HEK293T (cell line): ENCODE results near the gene POU2F2.

Experiments used
- CTCF ChIA-PET: fragments of 350-600 bp; formaldehyde crosslinking; extraction: SDS; loops from one replicate; lab custom pipeline; 2021; ENCODE audit warnings: antibody characterized with exemption, inconsistent platforms; lab: Yijun Ruan, JAX
- POLR2A ChIA-PET: fragments of 350-600 bp; formaldehyde crosslinking; extraction: SDS; loops from one replicate; lab custom pipeline; 2020; ENCODE audit warnings: antibody characterized with exemption, inconsistent platforms; lab: Yijun Ruan, JAX
- DNase-seq: peaks from one replicate; pipeline ENCODE4 v3.0.0; 2012; ENCODE audit warnings: mixed read lengths; ENCODE audit errors: extremely low spot score
- ARNT ChIP-seq: fragments of 450-650 bp; IDR thresholded peaks from 2 replicates; pipeline ENCODE4 v1.6.1; 2017; ENCODE audit warnings: mild to moderate bottlenecking
- BHLHE40 ChIP-seq: fragments of 450-650 bp; IDR thresholded peaks from 2 replicates; pipeline ENCODE4 v1.6.1; 2016; ENCODE audit warnings: mild to moderate bottlenecking, moderate library complexity, borderline replicate concordance
- CTBP1 ChIP-seq: fragments of 450-650 bp; IDR thresholded peaks from 2 replicates; pipeline ENCODE4 v1.6.1; 2016; ENCODE audit warnings: borderline replicate concordance
- ELF4 ChIP-seq: fragments of 450-650 bp; IDR thresholded peaks from 2 replicates; pipeline ENCODE4 v1.6.1; 2017; ENCODE audit warnings: antibody characterized with exemption
- FOXA1 ChIP-seq: fragments of 450-650 bp; IDR thresholded peaks from 2 replicates; pipeline ENCODE4 v1.6.1; 2016; ENCODE audit warnings: mild to moderate bottlenecking
- FOXK2 ChIP-seq: fragments of 450-650 bp; IDR thresholded peaks from 2 replicates; pipeline ENCODE4 v1.6.1; 2016; ENCODE audit warnings: mild to moderate bottlenecking
- FOXM1 ChIP-seq: fragments of 450-650 bp; IDR thresholded peaks from 2 replicates; pipeline ENCODE4 v1.6.1; 2017; ENCODE audit warnings: mild to moderate bottlenecking, borderline replicate concordance
- HDGF ChIP-seq: fragments of 450-650 bp; IDR thresholded peaks from 2 replicates; pipeline ENCODE4 v1.6.1; 2017; ENCODE audit warnings: antibody characterized with exemption, borderline replicate concordance
- L3MBTL2 ChIP-seq: fragments of 450-650 bp; conservative IDR thresholded peaks from 2 replicates; pipeline ENCODE4 v1.6.1; 2016; ENCODE audit warnings: mild to moderate bottlenecking
- LEF1 ChIP-seq: fragments of 450-650 bp; IDR thresholded peaks from 2 replicates; pipeline ENCODE4 v1.6.1; 2017; ENCODE audit warnings: mild to moderate bottlenecking, borderline replicate concordance
- NFRKB ChIP-seq: fragments of 450-650 bp; IDR thresholded peaks from 2 replicates; pipeline ENCODE4 v1.6.1; 2016; ENCODE audit warnings: mild to moderate bottlenecking, moderate library complexity
- PKNOX1 ChIP-seq: fragments of 450-650 bp; IDR thresholded peaks from 2 replicates; pipeline ENCODE4 v1.6.1; 2016
- SP1 ChIP-seq: fragments of 450-650 bp; IDR thresholded peaks from 2 replicates; pipeline ENCODE4 v1.6.1; 2017
- SUZ12 ChIP-seq: fragments of 450-650 bp; IDR thresholded peaks from 2 replicates; pipeline ENCODE4 v1.6.1; 2016; ENCODE audit warnings: mild to moderate bottlenecking
- TARDBP ChIP-seq: fragments of 450-650 bp; IDR thresholded peaks from 2 replicates; pipeline ENCODE4 v1.6.1; 2016
- ZNF384 ChIP-seq: fragments of 450-650 bp; IDR thresholded peaks from 2 replicates; pipeline ENCODE4 v1.6.1; 2016

The POU2F2 gene

GRCh38 chr19:42150911-42151361 lies 18.7 kb upstream of the POU2F2 start:
- DNase-seq = no peak
- ChIA-PET CTCF (no interaction called here), POLR2A (no interaction called here)
- TF ChIP-seq FOXA1 = no peak
- no peak for TF ChIP-seq FOXK2
- no peak for TF ChIP-seq FOXM1
- no peak for TF ChIP-seq CTBP1
- no peak for TF ChIP-seq SUZ12
- TF ChIP-seq HDGF = no peak
- no peak for TF ChIP-seq PKNOX1
- TF ChIP-seq SP1 = no peak

- POLR2A ChIA-PET = interaction anchor here (0.5 kb wide), 1 partner anchor 870 kb away, joined by 3 read pairs; no protein-coding TSS in a partner anchor
- no peak for DNase-seq
Observed at GRCh38 chr19:42150364-42150763, 18.1 kb upstream of the POU2F2 start.

GRCh38 chr19:42149447-42150202 lies 17.4 kb upstream of the POU2F2 start:
- DNase-seq = no peak
- POLR2A ChIA-PET = interaction anchor here (0.5 kb wide), 1 partner anchor 869 kb away, joined by 3 read pairs; no protein-coding TSS in a partner anchor
- TF ChIP-seq PKNOX1 (no peak), SP1 (no peak), BHLHE40 (no peak), HDGF (no peak), ARNT (no peak), LEF1 (no peak), TARDBP (no peak), SUZ12 (no peak), ZNF384 (no peak), L3MBTL2 (no peak), FOXM1 (no peak), ELF4 (no peak), FOXK2 (no peak), NFRKB (no peak)
- CTCF ChIA-PET = interaction anchor here (0.6 to 0.9 kb wide), 2 partner anchors 13 to 216 kb away, joined by 3 read pairs; no protein-coding TSS in a partner anchor

More at GRCh38 chr19:42150364-42150763, 18.1 kb upstream of the POU2F2 start:
- CTCF ChIA-PET = no interaction called here
- TF ChIP-seq FOXA1 (no peak), LEF1 (no peak), HDGF (no peak), L3MBTL2 (no peak), NFRKB (no peak), PKNOX1 (no peak), CTBP1 (no peak), SUZ12 (no peak), BHLHE40 (no peak), TARDBP (no peak)

GRCh38 chr19:42148266-42148665 lies 16.0 kb upstream of the POU2F2 start:
- ChIA-PET POLR2A (no interaction called here), CTCF (interaction anchor here (0.9 kb wide), 1 partner anchor 12 kb away, joined by 3 read pairs; no protein-coding TSS in a partner anchor)
- no peak for TF ChIP-seq HDGF
- TF ChIP-seq LEF1 = no peak
- no peak for TF ChIP-seq L3MBTL2
- no peak for TF ChIP-seq SUZ12
- TF ChIP-seq ZNF384 = no peak
- no peak for TF ChIP-seq TARDBP
- no peak for TF ChIP-seq CTBP1
- TF ChIP-seq BHLHE40 = no peak
- no peak for TF ChIP-seq PKNOX1
- TF ChIP-seq NFRKB = no peak
- TF ChIP-seq FOXA1 = no peak
- TF ChIP-seq ELF4 = no peak
- TF ChIP-seq SP1 = no peak
- no peak for TF ChIP-seq FOXK2
- no peak for TF ChIP-seq FOXM1
- DNase-seq = no peak

- POLR2A ChIA-PET = no interaction called here
Observed at GRCh38 chr19:42143341-42144234, 11.3 kb upstream of the POU2F2 start.

More at GRCh38 chr19:42143341-42144234, 11.3 kb upstream of the POU2F2 start:
- CTCF ChIA-PET = no interaction called here
- peak; percentile 41 for DNase-seq
- TF ChIP-seq ARNT = no peak
- no peak for TF ChIP-seq FOXK2
- TF ChIP-seq ELF4 = no peak
- TF ChIP-seq HDGF = no peak
- no peak for TF ChIP-seq CTBP1
- TF ChIP-seq L3MBTL2 = no peak
- TF ChIP-seq LEF1 = no peak
- no peak for TF ChIP-seq FOXA1
- TF ChIP-seq NFRKB = no peak
- no peak for TF ChIP-seq SP1
- no peak for TF ChIP-seq SUZ12
- TF ChIP-seq FOXM1 = no peak
- TF ChIP-seq PKNOX1 = no peak
